Mucosa of rectum (tissue), 2 donors: ENCODE results near the gene CHST1.

Experiments
- H3K27ac ChIP-seq, 2 donors: one replicate each; pipeline ENCODE4 v1.7.0; 2013; ENCODE audit warnings: inconsistent platforms in 2 of 2, low read depth in 2 of 2, low read length in 2 of 2
- H3K27me3 ChIP-seq, 2 donors: one replicate each; pipeline ENCODE4 v1.7.0; 2013; ENCODE audit warnings: low read length in 2 of 2; ENCODE audit not compliant: control insufficient read depth in 2 of 2, insufficient read depth in 2 of 2
- H3K36me3 ChIP-seq, 2 donors: one replicate each; pipeline ENCODE4 v1.7.0; 2013; ENCODE audit warnings: low read length in 2 of 2; ENCODE audit not compliant: control insufficient read depth in 2 of 2, insufficient read depth in 2 of 2
- H3K4me1 ChIP-seq, 2 donors: one replicate each; pipeline ENCODE4 v1.7.0; 2013; ENCODE audit warnings: low read length in 2 of 2, mild to moderate bottlenecking in 1 of 2; ENCODE audit not compliant: control insufficient read depth in 2 of 2, insufficient read depth in 2 of 2
- H3K4me3 ChIP-seq, 2 donors: one replicate each; pipeline ENCODE4 v1.7.0; 2013; ENCODE audit warnings: low read length in 2 of 2
- H3K9ac ChIP-seq, 2 donors: one replicate each; pipeline ENCODE4 v1.7.0; 2013; ENCODE audit warnings: low read length in 2 of 2, low read depth in 1 of 2, mild to moderate bottlenecking in 1 of 2
- H3K9me3 ChIP-seq, 2 donors: one replicate each; pipeline ENCODE4 v1.7.0; 2013; ENCODE audit warnings: low read length in 2 of 2; ENCODE audit not compliant: control insufficient read depth in 2 of 2
- donor health status: healthy.
- donor health status: Normal muscosa, but diverticular disease.

CHST1 gene

DNA sequence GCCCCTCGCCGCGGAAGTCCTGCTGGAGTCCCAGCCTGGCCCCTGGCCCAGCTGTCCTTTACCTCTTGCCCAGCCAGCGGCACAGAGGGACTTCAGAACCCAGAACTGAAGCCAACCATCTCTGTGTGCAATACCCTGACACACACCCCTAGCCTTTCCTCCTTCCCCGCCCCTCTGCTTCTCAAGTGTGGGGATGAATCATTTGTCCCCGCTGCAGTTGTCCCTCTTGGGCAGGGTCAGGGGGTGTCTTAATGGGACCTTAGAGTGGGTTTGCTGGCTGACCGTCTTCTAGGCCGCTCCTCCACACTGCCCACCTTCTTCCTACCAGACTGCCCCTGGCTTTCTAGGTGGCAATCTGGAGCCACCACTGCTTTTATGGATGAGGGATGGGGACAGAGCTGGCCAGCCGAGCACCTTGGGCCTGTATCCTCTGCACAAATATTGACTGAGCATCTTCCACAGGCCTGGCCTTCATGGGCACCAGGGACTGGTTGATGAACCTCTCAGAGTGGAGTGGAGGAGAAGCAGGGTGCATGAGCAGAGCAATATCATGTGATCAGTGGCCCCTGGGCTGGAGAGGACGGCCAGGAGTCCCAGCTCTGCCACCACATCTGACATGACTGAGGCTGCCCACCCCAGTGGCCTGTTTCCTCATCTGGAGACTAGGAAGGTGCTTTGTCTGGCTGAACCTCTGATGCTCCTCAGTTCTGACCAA is 668 bp upstream of the CHST1 start:
- H3K4me1 ChIP-seq = peaks cover 9 to 12% of the 10 kb centered on the region in 2 donors
- peaks cover 31 to 41% of the 10 kb centered on the region in 2 donors for H3K27me3 ChIP-seq
- no peak overlapping the region for H3K9ac ChIP-seq
- no peaks in the 10 kb centered on the region for H3K36me3 ChIP-seq
- H3K4me3 ChIP-seq = no peak overlapping the region
- no peaks in the 10 kb centered on the region for H3K9me3 ChIP-seq
- no peak overlapping the region for H3K27ac ChIP-seq

- H3K36me3 ChIP-seq = no peaks in the 10 kb centered on the region
- H3K9me3 ChIP-seq = no peaks in the 10 kb centered on the region
- peak overlapping the region; percentile 44 to 48 for H3K4me3 ChIP-seq
- H3K4me1 ChIP-seq = peaks cover 9 to 12% of the 10 kb centered on the region in 2 donors
- peak overlapping the region in 1 of 2 donors; percentile 45 for H3K9ac ChIP-seq
- no peak overlapping the region for H3K27ac ChIP-seq
- H3K27me3 ChIP-seq = peaks cover 40 to 54% of the 10 kb centered on the region in 2 donors
These were observed 831 bp downstream of the CHST1 start for GRCh38 chr11:45664376-45665205.

DNA sequence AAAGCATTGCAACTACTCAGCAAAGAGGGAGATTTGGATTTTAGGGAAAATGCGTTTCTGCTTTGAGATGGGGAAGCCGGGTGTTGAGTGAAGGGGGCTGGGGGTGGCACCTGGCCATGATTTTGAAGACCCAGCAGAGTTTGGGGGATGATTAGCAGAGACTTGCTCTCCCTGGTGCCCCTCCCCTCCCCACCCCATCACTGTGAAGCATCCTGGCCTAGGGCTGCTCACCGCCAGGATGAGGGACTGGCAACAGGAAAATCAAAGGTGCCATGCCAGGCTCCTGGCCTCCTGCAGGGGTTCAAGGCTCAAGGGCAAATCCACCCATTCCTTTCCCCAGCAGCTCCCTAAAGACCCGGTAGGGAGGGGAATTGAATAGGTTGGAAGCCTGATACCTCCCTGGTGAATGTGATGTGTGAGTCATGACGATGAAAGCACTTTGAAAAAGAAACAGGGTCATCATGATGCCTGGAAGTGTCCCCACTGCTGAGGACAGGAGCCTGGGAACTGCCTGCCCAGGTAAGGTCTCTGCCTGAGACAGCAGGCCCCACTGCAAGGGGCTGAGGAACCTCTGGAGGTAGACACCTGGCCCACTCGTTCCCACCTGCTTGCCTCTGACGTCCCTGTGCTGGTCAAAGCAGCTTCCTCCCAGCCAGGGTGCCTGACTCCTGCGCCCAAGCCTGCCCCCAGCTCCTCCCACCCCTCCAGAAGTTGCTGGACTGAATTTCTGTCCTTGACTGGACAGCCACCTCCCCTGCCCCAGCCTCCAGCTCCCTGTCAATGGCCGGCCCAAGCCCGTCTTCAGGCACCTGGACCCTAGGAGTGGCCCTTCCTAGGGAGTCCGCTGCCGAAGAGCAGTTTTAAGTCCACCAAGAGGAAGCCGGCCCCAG is 1.7 kb downstream of the CHST1 start:
- H3K36me3 ChIP-seq = no peaks in the 10 kb centered on the region
- H3K27ac ChIP-seq = no peak overlapping the region
- H3K9me3 ChIP-seq = no peaks in the 10 kb centered on the region
- H3K4me1 ChIP-seq = peaks cover 9 to 12% of the 10 kb centered on the region in 2 donors
- H3K27me3 ChIP-seq = peaks cover 45 to 59% of the 10 kb centered on the region in 2 donors
- H3K9ac ChIP-seq = peak overlapping the region in 1 of 2 donors; percentile 45
- H3K4me3 ChIP-seq = peak overlapping the region; percentile 44 to 48

GRCh38 chr11:45662665-45663485 is 2.5 kb downstream of the CHST1 start:
- H3K9ac ChIP-seq = no peak overlapping the region
- no peak overlapping the region for H3K4me3 ChIP-seq
- H3K4me1 ChIP-seq = peaks cover 9 to 12% of the 10 kb centered on the region in 2 donors

GRCh38 chr11:45662096-45662664 is 3.2 kb downstream of the CHST1 start:
- Histone ChIP-seq H3K4me1 (peaks cover 9 to 12% of the 10 kb centered on the region in 2 donors), H3K4me3 (no peak overlapping the region)

More at GRCh38 chr11:45662665-45663485, 2.5 kb downstream of the CHST1 start:
- Histone ChIP-seq H3K27me3 (peaks cover 45 to 59% of the 10 kb centered on the region in 2 donors), H3K36me3 (no peaks in the 10 kb centered on the region), H3K9me3 (no peaks in the 10 kb centered on the region), H3K27ac (no peak overlapping the region)

GRCh38 chr11:45661439-45662055 is 3.9 kb downstream of the CHST1 start:
- Histone ChIP-seq H3K27me3 (peaks cover 47 to 53% of the 10 kb centered on the region in 2 donors), H3K9ac (no peak overlapping the region), H3K36me3 (no peaks in the 10 kb centered on the region), H3K4me3 (no peak overlapping the region), H3K9me3 (no peaks in the 10 kb centered on the region), H3K4me1 (peaks cover 9 to 12% of the 10 kb centered on the region in 2 donors), H3K27ac (no peak overlapping the region)

More at GRCh38 chr11:45662096-45662664, 3.2 kb downstream of the CHST1 start:
- no peaks in the 10 kb centered on the region for H3K36me3 ChIP-seq
- H3K9ac ChIP-seq = no peak overlapping the region
- peaks cover 50 to 59% of the 10 kb centered on the region in 2 donors for H3K27me3 ChIP-seq
- H3K9me3 ChIP-seq = no peaks in the 10 kb centered on the region
- no peak overlapping the region for H3K27ac ChIP-seq

DNA sequence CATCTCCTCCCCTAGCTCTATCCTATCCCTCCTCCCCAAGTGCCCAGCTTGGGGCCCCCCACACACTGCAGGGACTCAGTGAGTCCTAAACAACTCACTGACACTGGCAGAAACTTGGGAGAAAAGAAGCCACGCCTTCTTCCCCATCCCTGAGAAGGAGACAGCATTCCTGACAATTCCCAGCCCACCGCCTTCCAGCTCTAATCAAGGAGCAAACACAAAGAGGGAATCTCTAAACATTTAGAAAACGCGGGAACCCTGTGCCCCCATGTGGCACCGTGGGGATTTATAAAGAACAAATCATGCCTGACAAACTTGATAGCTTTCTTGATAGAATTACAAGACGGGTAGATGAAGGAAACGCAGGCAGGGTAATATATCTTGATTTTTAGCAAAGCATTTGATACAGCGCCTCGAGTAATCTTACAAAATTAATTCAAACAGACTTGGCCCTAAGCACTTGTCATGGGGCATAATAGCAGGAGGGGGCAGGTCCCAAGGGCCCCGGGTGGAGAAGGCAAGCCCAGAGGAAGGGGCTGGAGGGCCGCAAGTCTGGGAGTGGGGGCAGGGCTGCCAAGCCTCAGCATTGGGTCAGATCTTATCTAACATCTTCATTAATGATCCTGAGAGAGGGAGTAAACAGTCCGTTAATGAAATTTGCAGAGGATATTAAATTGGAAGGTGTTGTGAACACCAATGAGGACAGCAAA is 4.5 kb downstream of the CHST1 start:
- no peak overlapping the region for H3K9ac ChIP-seq
- no peak overlapping the region for H3K4me3 ChIP-seq
- H3K36me3 ChIP-seq = no peaks in the 10 kb centered on the region
- no peaks in the 10 kb centered on the region for H3K9me3 ChIP-seq
- peaks cover 9 to 12% of the 10 kb centered on the region in 2 donors for H3K4me1 ChIP-seq
- peaks cover 41 to 48% of the 10 kb centered on the region in 2 donors for H3K27me3 ChIP-seq
- no peak overlapping the region for H3K27ac ChIP-seq

- peaks cover 8 to 10% of the 10 kb centered on the region in 2 donors for H3K4me1 ChIP-seq
- no peaks in the 10 kb centered on the region for H3K9me3 ChIP-seq
These were observed 5.6 kb downstream of the CHST1 start for GRCh38 chr11:45659818-45660160.

More at GRCh38 chr11:45659818-45660160, 5.6 kb downstream of the CHST1 start:
- Histone ChIP-seq H3K9ac (no peak overlapping the region), H3K36me3 (no peaks in the 10 kb centered on the region), H3K27me3 (peaks cover 46 to 50% of the 10 kb centered on the region in 2 donors), H3K4me3 (no peak overlapping the region), H3K27ac (no peak overlapping the region)
